Measurements from ENCODE around the gene PSAP. TPM values are rescaled to one million over a fixed set of nuclear protein-coding genes. Genes with fewer than 3 reads are reported as not detected.

Gene PSAP
- polyA plus RNA-seq, 1 donor from 2014 or later = 651 TPM

GRCh38 chr10:71880425-71881306 lies 29.6 kb upstream of the PSAP start:
- Histone ChIP-seq H3K36me3 (ENCODE audit: insufficient read depth, low read length) (no peaks in the 10 kb centered on the region), H3K9ac (ENCODE audit: low read length) (no peak overlapping the region), H3K9me3 (ENCODE audit: low read length) (no peaks in the 10 kb centered on the region), H3K9me2 (ENCODE audit: insufficient read depth, low read length) (no peaks in the 10 kb centered on the region), H3K79me2 (replicated peaks; ENCODE audit: insufficient read depth, low read length) (no peaks in the 10 kb centered on the region), H3F3A (ENCODE audit: insufficient read depth, low read length, poor library complexity, severe bottlenecking) (no peaks in the 10 kb centered on the region), H3K27ac (ENCODE audit: low read length) (no peak overlapping the region), H2AFZ (ENCODE audit: low read depth, low read length) (no peak overlapping the region), H3K27me3 (ENCODE audit: insufficient read depth, low read depth, low read length) (no peaks in the 10 kb centered on the region), H4K20me1 (ENCODE audit: insufficient read depth) (no peaks in the 10 kb centered on the region), H3K4me3 (ENCODE audit: low read length) (no peak overlapping the region), H3K4me2 (ENCODE audit: low read length) (no peak overlapping the region)
- no peak for TF ChIP-seq EP300 (conservative IDR thresholded peaks at IDR 0.05; ENCODE audit: poor library complexity, severe bottlenecking)
- TF ChIP-seq, protein P1, sequence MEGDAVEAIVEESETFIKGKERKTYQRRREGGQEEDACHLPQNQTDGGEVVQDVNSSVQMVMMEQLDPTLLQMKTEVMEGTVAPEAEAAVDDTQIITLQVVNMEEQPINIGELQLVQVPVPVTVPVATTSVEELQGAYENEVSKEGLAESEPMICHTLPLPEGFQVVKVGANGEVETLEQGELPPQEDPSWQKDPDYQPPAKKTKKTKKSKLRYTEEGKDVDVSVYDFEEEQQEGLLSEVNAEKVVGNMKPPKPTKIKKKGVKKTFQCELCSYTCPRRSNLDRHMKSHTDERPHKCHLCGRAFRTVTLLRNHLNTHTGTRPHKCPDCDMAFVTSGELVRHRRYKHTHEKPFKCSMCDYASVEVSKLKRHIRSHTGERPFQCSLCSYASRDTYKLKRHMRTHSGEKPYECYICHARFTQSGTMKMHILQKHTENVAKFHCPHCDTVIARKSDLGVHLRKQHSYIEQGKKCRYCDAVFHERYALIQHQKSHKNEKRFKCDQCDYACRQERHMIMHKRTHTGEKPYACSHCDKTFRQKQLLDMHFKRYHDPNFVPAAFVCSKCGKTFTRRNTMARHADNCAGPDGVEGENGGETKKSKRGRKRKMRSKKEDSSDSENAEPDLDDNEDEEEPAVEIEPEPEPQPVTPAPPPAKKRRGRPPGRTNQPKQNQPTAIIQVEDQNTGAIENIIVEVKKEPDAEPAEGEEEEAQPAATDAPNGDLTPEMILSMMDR (IDR thresholded peaks at IDR 0.05; ENCODE audit: poor library complexity, severe bottlenecking) = no peak

DNA sequence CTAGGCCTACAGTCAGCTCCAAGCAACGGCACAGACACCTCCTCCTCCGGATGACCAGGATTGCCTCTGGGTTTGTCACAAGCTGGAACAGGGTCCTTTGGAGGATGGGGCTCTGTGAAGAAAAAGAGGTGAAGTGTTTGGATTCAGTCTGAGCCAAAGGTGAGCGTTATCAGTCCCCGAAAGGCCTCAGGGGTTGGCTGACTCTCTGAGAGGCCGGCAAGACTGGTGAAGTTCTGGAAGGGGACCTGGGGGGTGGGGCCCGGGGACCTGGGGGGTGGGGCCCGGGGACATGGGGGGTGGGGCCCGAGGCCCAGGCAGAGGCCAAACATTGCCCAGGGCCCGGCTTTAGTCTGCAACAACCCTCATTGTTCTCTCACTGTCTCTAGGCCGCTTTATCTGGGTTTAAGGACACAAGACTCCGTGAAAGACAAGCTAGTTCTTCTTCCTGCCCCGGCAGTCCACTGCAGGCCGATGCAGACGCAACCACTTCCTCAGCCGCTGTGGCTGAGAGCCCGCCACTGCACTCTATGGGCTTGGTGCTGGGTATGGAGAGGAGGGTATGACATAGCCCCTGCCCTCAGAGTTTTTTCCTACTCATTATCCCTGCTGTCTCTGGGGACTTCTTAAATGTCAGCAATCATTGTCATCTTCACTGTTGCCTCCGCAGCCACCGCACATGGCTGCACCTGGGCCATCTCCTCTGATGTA lies 27.4 kb upstream of the PSAP start:
- no peak overlapping the region for H2AFZ ChIP-seq (ENCODE audit: low read depth, low read length)
- no peaks in the 10 kb centered on the region for H4K20me1 ChIP-seq (ENCODE audit: insufficient read depth)
- TF ChIP-seq SMC3 (conservative IDR thresholded peaks at IDR 0.05; ENCODE audit: poor library complexity) (no peak), POLR2AphosphoS5 (IDR thresholded peaks at IDR 0.05) (no peak), MXI1 (conservative IDR thresholded peaks at IDR 0.05; ENCODE audit: poor library complexity, severe bottlenecking) (no peak), EP300 (conservative IDR thresholded peaks at IDR 0.05; ENCODE audit: poor library complexity, severe bottlenecking) (no peak), RAD21 (conservative IDR thresholded peaks at IDR 0.05) (no peak), TAF1 (IDR thresholded peaks at IDR 0.05; ENCODE audit: low read depth) (no peak), EZH2 (IDR thresholded peaks at IDR 0.05; ENCODE audit: borderline replicate concordance, insufficient read depth, low read length, poor library complexity, severe bottlenecking) (no peak)
- TF ChIP-seq, protein P2, sequence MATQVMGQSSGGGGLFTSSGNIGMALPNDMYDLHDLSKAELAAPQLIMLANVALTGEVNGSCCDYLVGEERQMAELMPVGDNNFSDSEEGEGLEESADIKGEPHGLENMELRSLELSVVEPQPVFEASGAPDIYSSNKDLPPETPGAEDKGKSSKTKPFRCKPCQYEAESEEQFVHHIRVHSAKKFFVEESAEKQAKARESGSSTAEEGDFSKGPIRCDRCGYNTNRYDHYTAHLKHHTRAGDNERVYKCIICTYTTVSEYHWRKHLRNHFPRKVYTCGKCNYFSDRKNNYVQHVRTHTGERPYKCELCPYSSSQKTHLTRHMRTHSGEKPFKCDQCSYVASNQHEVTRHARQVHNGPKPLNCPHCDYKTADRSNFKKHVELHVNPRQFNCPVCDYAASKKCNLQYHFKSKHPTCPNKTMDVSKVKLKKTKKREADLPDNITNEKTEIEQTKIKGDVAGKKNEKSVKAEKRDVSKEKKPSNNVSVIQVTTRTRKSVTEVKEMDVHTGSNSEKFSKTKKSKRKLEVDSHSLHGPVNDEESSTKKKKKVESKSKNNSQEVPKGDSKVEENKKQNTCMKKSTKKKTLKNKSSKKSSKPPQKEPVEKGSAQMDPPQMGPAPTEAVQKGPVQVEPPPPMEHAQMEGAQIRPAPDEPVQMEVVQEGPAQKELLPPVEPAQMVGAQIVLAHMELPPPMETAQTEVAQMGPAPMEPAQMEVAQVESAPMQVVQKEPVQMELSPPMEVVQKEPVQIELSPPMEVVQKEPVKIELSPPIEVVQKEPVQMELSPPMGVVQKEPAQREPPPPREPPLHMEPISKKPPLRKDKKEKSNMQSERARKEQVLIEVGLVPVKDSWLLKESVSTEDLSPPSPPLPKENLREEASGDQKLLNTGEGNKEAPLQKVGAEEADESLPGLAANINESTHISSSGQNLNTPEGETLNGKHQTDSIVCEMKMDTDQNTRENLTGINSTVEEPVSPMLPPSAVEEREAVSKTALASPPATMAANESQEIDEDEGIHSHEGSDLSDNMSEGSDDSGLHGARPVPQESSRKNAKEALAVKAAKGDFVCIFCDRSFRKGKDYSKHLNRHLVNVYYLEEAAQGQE (IDR thresholded peaks at IDR 0.05; ENCODE audit: borderline replicate concordance) = no peak
- TF ChIP-seq, protein P1 (IDR thresholded peaks at IDR 0.05; ENCODE audit: poor library complexity, severe bottlenecking) = no peak
- H3K4me3 ChIP-seq (ENCODE audit: low read length) = no peak overlapping the region
- no peaks in the 10 kb centered on the region for H3K27me3 ChIP-seq (ENCODE audit: insufficient read depth, low read depth, low read length)
- no peaks in the 10 kb centered on the region for H3K9me3 ChIP-seq (ENCODE audit: low read length)
- no peaks in the 10 kb centered on the region for H3F3A ChIP-seq (ENCODE audit: insufficient read depth, low read length, poor library complexity, severe bottlenecking)
- no peaks in the 10 kb centered on the region for H3K79me2 ChIP-seq (replicated peaks; ENCODE audit: insufficient read depth, low read length)
- no peak overlapping the region for H3K4me2 ChIP-seq (ENCODE audit: low read length)
- H3K27ac ChIP-seq (ENCODE audit: low read length) = no peak overlapping the region
- H3K9ac ChIP-seq (ENCODE audit: low read length) = no peak overlapping the region
- no peaks in the 10 kb centered on the region for H3K9me2 ChIP-seq (ENCODE audit: insufficient read depth, low read length)
- H3K36me3 ChIP-seq (ENCODE audit: insufficient read depth, low read length) = no peaks in the 10 kb centered on the region

Measured in neural cell (in vitro differentiated cells).